Glomerular endothelial cell (primary cell): ENCODE results near the gene EN1. TPM values are rescaled to one million over a fixed set of nuclear protein-coding genes. Genes with fewer than 3 reads are reported as not detected.

Source experiments
- DNase-seq: peaks from one replicate; pipeline ENCODE4 v3.0.0-alpha.2; 2011; ENCODE audit warnings: low read depth, low spot score; ENCODE audit errors: extremely low read depth
- total RNA-seq: library from RNA; depleted of rRNA; stranded (reverse); fragments of >200 nt; gene quantifications from 2 replicates; pipeline ENCODE4 v1.2.3, GENCODE V29; 2015

Gene EN1
- total RNA-seq: not detected in 2 replicates

DNA sequence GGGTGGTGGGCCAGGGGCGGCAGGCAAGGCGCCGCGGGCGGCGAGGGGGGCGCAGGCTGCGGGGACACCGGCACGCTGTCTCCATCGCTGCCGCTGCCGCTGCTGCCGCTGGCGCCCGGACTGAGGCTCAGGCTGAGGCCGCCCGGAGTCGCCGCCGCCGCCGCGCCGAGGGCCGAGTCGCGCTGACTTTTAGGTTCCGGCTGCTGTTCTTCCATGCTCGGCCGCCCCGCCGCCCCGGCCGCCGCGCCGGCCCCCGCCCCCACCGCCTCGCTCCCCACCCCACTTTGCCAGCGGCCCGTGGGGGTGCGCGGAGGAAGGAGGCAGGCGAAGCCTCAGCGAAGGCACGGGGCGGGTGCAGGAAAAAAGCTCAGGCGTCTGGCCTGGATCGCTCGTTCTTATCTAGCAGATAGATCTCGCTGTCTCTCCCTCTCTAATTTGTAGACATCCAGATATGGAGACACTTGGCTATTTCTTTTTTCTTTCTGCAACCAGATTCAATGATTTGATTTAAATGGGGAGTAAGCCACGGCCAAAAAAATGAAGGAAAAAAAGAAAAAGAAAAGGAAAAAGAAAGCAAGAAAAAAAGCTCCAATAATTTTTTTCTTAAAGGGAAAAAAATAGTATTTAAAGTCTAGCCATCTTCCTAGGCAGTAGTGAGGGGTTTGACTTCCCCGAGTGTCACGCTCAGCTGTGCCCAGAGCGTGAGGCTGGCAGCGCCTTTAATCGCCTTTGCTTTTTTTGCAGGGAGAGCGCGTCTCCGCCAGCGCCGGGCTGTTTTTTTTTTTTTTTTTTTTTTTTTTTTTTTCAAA, at the start of gene EN1:
TSS of gene EN1 (minus strand) at position 696 of the 809 bp plus-strand sequence. CDS start at position 215, 481 bp downstream.
- no peak for DNase-seq

DNA sequence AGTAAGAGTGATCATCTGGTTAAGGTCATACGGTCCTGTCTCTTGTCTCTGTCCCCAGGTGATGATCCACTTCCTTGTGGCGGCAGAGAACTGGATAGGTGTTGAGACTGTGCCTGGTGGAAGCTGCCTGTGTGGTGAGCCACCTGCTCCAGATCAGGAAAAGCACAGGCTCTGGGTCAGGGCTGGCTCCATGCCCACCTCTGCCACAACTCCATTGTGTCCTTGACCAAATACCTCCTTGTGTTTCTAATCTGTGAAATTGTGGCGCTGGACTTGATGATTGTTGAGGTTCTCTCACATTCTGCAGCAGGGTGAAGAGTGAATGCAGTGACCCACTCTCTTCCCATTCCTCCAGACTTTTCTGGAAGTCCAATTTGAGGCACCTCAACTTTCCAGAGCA, 45.7 kb upstream of the EN1 start:
- DNase-seq: no peak

DNA sequence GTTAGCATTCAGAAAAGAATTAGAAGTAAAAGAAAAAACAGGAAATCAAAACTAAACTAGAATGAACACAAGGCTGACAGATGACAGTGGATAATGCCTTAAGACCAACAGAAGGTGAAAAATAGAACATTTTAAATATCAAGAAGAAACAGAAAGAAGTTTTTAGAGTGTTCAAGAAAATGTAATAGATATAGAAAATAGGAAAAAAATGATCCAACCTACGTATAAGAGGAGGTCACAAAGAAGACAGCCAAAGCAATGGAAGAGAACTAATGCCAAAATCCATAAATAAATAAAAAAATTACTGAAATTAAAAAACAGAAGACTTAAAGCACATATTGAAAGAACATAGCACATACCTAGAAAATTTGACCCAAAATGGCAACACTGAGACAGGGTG, 42.5 kb upstream of the EN1 start:
- DNase-seq: no peak

DNA sequence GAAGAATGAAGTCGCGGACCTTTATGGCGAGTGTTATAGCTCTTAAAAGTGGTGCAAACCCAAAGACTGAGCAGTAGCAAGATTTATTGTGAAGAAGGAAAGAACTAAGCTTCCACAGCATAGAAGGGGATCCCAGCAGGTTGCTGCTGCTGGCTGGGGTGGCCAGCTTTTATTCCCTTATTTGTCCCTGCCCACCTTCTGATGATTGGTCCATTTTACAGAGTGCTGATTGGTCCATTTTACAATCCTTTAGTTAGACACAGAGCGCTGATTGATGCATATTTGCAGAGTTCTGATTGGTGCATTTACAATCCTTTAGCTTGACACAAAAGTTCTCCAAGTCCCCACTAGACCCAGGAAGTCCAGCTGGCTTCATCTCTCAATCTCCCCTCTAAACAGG, 36.3 kb upstream of the EN1 start:
- no peak for DNase-seq

DNA sequence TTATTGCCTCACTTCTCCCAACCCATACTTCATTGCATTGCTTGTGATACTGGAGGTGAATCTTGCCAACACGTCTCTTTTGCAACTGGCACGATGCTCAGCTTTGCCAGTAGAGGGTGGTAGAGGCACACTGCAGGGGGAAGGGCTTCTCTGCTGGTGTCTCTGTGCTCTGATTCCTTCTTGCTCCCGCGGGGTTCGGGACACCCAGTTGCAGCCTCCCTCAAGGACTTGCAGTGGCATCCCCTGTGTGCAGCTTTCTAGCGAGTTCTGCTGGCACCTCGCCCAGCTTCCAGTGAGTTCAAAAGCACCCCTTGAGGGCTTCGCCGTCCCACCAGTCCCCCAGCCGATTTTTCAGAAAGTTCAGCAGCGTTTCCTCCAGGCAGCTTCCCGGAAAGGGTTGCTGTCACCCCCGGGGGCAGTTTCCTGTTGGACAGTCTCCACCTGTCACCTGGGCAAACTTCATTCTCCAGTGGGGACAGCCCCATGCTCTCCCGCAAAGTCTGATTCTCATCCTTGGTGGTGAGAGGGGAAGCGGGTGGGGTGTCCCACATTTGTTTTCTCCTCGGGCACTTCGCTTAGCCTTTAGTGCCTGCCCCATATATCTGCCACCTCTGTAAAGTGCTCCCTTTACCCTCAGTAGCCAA, 35.4 kb upstream of the EN1 start:
- peak; percentile 7 for DNase-seq

DNA sequence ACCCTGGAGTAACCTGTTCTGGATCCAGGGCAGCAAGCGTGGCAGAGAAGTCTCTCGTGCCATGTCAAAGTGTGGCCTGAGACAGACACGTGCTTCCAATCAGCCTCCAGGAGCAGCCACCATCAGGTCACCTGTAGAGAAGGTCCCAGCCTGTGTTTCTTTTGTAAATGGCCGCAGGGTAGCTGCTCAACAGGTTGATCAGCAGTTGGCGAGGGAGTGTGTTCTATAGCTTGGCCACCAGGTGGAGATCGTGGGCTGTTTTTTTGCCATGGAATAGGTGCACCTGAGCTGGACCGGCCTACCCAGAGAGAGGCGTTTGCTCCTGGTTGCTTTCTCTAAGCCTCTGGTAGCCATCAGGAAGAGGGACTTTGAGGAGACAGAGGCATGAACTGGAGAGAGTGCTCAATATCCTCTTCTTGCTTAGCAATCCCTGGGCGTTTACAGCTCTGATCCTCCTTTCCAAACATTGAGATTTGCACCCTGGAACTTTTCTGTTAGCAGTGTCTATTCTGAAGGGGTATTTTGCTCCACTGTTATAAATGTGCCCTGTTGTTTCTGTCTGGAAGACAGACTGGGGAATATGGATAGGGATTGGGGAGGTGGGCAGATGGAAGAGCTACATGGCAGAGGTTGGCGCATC, 34.2 kb upstream of the EN1 start:
- peak; percentile 4 for DNase-seq

DNA sequence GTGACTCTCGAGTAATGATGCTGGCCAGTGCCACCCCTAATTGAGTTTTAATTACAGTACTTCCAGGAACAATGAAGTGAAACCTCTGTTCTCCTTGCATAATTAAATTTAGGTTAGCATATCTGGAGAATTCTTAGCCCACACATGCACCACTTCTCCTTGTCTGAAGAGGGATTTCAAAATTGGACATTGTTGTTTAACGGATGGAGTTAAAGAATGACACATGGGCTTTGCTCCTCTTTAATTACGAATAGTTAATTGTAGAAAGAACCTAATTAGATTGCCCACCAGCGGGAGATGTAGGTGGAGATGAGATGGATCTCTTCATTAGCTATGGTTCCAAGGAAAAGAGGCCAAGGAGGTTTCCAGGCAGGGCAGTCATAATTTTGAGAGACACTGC, 33.1 kb upstream of the EN1 start:
- DNase-seq: no peak

DNA sequence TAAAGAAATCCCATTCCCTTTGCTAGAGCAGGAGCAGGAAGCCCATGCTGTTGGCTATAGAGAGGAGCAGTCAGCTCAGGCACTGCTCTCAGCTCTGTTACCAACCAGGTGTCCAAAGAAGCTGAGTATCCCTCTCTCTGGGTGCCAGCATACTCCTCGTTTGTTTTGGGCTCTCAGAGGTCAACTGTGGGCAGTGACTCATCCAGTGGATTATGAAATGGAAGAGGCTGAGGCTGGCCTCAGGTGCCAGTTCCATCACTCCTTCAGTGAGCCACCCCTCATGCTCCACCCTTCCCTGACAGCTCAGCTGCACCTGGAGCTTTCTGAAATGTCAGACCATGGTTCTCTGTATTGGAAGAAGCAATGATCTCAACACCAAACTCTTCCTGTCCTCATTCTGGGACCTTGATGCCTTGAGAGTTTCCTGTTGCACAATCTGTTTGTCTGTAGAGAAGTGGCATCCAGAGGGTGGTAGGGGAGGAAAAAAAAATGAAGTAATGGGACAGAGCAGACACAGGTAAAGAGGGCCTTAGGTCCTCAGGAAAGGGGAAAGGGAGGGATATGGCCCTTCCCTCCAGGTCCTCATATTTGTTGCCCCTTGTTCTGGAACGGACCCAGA, 31.2 kb upstream of the EN1 start:
- no peak for DNase-seq

DNA sequence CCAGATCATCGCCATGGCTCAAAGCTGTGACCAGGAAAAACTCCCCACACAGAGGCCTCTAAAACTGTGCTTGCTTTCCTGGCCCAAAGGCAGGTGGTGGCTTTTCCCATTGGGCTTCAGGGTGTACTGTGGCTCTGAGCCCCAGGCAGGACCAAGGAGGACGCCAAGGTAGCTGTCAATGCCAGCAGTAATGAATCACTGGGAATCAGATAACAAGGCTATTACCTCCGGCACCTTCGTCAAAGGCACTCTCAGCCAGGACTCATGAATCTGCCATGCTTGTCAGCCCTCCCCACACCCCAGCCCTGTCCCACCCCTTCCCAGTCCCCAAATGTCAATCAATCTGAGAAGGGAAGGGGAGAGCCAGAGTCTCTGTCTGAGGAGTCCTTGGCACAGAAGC, 27.9 kb upstream of the EN1 start:
- no peak for DNase-seq

DNA sequence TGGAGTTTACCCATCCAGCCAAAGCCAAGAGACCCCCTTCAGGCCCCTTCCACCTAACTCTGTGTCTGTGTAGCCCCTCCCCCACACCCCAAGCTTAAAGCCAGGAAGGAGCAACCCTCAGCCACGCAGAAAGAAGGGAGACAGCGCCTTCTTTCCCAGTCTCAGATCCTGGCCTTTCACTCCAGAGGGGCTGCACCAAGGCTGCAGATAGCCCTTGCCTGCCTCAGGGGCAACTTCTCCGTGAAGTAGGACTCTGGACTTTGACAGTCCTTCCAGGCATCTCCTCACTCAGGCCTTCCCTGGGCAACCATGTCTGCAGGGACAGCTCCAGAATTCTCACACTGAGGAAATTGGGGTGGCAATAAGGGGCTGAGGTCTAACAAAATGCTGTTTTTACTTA, 26.9 kb upstream of the EN1 start:
- DNase-seq: no peak

DNA sequence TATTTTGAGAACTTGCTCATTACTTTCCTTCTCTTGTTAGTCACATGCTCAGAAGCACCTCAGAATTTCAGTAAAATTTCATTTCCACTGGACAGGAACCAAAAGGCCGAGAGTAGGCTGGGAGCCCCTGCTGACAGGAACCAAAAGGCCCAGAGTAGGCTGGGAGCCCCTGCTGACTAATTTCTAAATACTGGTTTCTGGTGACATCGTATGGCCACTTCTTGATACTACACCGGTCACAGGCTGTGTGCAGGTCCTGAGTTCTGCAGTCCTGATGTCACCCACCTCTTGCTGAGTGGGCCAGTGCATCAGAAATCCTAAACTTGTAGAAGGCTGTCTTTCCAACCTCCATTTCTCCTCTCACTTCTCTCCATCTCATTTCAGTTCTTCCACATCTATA, 17.7 kb upstream of the EN1 start:
- DNase-seq: peak; percentile 27

DNA sequence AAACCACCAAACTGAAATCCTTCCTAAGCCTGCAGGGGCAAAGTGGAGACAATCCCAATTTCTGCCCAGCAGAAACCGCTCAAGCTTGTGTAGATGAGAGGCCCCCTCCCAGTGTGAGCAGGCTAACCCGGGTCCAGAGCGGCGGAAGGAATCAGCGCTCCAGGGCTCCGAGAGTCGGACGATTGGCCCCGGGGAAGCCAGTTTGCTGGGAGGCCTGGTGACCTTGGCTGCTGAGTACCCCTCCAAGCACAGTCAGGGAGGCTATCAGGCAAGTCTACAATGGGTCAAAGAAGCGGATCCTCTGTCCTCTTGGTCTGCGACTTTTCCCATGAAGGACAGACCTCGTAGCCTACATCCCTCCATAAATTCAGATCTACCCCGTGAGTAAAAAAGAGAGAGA, 16.8 kb upstream of the EN1 start:
- DNase-seq: no peak

DNA sequence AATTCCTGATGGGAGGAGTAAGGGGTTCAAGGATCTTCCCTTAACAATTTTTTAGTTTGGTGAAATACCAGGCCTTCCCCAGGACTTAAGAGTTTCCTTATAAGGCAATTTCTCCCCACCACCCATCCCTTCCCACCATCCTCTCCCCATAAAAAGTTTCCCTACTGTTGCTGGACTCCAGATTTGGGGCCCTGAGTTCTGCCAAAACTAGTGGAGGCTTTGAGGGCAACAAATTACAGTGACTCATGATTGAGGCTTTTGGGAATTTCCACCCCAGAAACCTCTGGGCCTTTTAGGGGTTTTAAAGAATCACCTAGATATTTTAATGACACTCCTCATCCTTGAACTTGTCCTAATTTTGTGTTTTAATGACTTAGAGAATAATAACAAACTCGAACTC, 14.3 kb upstream of the EN1 start:
- DNase-seq: no peak

DNA sequence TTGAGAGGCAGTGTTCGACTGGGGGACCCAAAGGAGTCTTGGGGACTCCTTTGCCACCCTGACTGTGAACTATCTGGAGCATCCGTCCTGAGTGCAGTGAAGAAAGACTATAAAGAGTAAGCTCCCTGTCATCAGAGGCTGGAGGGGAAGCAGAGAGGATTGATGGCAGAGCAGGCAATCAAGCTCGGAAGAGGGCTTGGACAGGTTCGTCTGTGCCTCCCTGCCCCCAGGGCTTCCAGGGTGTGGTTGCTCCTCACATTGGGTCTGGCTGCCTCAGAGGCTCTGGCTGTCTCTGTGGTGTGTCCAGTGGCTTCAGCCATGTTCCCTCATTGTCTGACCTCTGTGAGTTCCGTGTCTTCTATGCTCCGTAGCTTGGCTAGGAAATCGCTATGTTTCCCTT, 13.8 kb upstream of the EN1 start:
- DNase-seq: no peak

DNA sequence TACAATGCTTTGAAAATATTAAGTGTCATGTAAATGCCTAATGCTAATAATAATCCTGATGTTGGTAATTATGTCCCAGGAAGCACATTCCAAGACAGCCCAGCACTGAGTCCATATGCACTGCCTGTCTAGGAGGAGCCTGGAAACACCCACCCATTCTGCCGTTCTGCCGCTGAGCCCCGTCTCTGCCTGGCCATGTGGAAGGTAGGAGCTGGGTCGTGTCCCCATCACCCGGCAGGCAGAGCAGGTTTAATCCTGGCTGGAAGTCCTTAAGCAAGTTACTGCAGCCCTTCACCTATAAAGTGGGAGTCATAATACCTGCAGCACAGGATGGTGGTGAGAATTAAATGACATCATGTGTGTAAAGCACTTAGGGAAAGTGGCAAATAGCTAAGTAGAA, 13.1 kb upstream of the EN1 start:
- DNase-seq: no peak

DNA sequence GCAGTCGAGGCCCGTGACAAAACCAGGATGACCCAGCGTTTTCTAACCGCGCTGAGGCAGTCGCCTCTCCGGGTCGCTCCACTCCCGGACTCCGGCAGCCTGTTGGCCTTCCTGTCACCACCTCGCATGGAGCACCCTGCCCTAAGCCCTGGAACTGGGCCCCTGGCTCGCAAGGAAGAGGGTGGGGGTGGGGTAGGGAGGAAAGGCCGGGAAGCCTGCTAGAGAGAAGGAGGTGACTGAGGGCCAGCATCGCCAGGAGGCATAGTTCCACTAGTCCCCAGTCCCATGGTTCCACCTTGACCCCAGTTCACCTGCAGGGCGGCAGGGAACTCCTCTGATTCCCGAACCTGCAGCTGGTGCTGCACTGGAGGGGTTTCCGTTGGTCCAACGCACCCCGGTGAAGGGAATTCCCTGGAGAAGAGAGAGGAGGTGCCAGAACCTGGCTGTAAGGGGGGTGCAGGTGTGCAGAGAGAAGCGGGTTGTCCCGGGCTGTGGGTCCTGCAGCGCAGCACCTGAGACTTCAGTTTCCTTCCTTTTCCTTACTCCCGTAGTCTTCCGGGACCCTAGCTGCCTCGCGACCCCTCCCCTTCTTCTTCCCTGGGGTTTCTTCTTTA, 11.8 kb upstream of the EN1 start:
- no peak for DNase-seq

DNA sequence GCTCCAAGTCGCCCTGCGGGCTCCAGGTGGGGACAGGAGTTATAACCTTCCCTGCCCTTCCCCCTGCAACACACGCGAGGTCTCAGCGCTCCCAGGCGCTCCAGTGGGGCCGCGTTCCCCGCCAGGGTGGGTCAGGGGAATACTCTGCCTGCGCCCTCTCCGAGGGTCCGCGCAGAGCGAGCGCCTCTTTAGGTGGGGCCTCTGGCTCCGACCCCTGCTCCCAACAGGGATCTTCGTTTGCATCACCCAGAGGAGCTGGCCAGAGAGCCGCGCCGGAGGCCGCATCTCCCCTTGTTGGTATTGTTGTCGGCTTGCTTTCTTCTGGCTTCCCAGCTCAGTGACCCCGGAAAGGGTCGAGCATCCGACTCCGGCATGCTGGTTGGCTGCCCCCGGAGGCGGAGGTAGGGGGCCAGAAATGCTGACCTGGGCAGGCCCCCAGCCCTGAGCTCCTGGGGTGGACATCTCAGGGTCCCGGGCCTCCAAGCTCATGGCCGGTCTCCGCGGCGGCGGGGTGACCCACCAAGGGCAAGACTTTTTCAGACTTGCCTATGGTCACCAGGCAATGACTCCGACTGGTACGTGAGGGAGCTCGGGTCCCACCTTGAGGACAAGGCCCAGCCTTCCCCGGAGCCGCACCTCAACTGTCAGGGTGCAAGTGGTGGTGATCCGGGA, 11.2 kb upstream of the EN1 start:
- DNase-seq: no peak

DNA sequence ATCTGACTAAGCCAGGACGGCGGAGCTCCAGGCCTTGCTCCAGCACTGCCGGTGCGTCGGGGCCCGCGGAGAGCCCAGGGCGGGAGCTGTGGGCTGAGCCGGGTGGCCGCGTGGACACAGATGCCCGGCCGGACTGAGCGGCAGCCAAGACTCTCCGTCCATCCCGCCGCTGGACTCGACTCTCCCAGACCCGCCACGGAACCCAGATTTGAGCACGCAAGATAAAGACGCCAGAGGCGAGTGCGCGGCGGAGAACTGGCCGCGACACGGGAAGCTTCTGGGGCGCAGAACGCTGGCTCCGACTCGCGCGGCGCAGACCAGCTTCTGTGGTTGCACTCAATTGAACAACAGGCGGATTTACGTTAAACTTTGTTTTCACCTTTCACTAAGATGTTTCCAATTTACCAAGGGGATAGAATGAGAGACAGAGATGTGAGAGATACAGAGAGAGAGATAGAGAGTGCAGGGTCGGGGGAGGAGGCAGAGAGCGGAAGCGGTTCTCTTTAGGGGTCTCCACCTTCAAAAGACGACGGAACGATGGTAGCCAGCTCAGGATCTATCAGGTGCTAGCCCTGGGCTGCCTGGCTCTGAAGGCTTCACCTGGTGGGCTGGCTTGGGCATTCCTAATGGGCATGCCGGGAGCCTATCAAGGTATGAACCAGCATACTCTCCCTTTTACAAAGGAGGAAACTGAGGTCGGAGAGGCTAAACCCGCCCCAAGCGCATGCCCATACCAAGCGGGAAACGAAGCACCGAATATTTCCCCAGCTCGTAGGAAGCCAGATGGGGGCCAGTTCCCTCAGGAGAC, 10.4 kb upstream of the EN1 start:
- DNase-seq: no peak

DNA sequence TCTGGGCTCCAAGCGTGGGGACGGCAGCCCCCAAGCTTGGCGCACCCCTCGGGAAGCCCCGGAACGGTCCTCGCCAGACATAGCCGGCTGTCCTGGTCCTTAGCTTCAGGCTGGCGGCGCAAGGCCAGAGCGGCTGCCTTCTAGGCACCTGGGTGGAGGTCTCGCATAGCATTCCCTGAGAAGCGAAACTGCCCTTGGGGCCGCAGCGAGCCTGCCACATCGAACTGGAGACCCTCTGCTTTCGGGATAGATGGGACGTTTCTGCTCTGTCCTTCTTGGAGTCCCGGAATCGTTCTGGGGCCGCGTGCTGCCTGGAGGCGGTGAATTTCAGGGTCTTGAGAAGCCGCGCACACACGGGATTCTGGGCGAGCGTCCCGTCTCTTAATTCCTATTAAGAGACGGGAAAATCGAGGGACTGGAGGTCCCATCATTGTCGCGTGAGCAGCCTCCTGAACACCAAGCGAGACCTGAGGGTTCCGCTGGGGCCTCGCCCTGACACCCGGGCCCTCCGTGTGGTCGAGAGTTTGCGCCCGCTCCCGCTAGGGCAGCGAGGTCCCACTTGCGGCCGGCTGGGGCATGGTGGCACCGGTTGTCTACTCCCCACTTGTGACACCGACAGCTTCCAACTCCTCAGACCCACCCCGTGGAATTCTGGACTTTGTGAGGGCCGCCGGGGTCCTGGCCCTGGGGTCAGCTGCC, 9.7 kb upstream of the EN1 start:
- no peak for DNase-seq
